DMS114 treated with DMSO at 0.1 percent for 48 hours (cell line): Measurements from ENCODE around the gene EXOC4.
"Not testable (repeated sequence)": the region's sequence is repeated elsewhere in the genome, so short reads cannot be mapped to it uniquely, and the experiment has no call there.

Experiments used
- DNase-seq: peaks from one replicate; lab custom pipeline; 2025; ENCODE audit not compliant: unreplicated experiment; lab: John Stamatoyannopoulos, UW

The EXOC4 gene

GRCh38 chr7:133313575-133313974 lies 60.7 kb downstream of the EXOC4 start:
- DNase-seq = no peak

GRCh38 chr7:133314084-133314483 lies 61.2 kb downstream of the EXOC4 start:
- DNase-seq = no peak

GRCh38 chr7:133315332-133316040 lies 62.6 kb downstream of the EXOC4 start:
- DNase-seq = no peak

- DNase-seq = no peak
Measured at GRCh38 chr7:133319842-133320241, 67.0 kb downstream of the EXOC4 start.

GRCh38 chr7:133320891-133321290 lies 68.0 kb downstream of the EXOC4 start:
- no peak for DNase-seq

- not testable (repeated sequence) for DNase-seq
Measured at GRCh38 chr7:133321366-133321765, 68.5 kb downstream of the EXOC4 start.

- not testable (repeated sequence) for DNase-seq
Measured at GRCh38 chr7:133326745-133327144, 73.9 kb downstream of the EXOC4 start.

- DNase-seq = not testable (repeated sequence)
Measured at GRCh38 chr7:133328021-133328420, 75.1 kb downstream of the EXOC4 start.

GRCh38 chr7:133330085-133330484 lies 77.2 kb downstream of the EXOC4 start:
- DNase-seq = no peak

- no peak for DNase-seq
Measured at GRCh38 chr7:133331861-133332260, 79.0 kb downstream of the EXOC4 start.

GRCh38 chr7:133339772-133340171 lies 86.9 kb downstream of the EXOC4 start:
- DNase-seq = no peak

- DNase-seq = peak; percentile 20
Measured at GRCh38 chr7:133344275-133344674, 91.4 kb downstream of the EXOC4 start.

- DNase-seq = no peak
Measured at GRCh38 chr7:133345690-133346421, 93.0 kb downstream of the EXOC4 start.

GRCh38 chr7:133348250-133348649 lies 95.4 kb downstream of the EXOC4 start:
- no peak for DNase-seq

- DNase-seq = no peak
Measured at GRCh38 chr7:133349101-133349500, 96.2 kb downstream of the EXOC4 start.

- DNase-seq = no peak
Measured at GRCh38 chr7:133352430-133352829, 99.6 kb downstream of the EXOC4 start.

GRCh38 chr7:133353775-133354174 lies 100.9 kb downstream of the EXOC4 start:
- no peak for DNase-seq

- no peak for DNase-seq
Measured at GRCh38 chr7:133354546-133355324, 101.9 kb downstream of the EXOC4 start.

GRCh38 chr7:133355325-133355708 lies 102.4 kb downstream of the EXOC4 start:
- no peak for DNase-seq

GRCh38 chr7:133355822-133356221 lies 102.9 kb downstream of the EXOC4 start:
- no peak for DNase-seq

GRCh38 chr7:133358708-133359107 lies 105.8 kb downstream of the EXOC4 start:
- no peak for DNase-seq

- DNase-seq = no peak
Measured at GRCh38 chr7:133359449-133359848, 106.6 kb downstream of the EXOC4 start.
